LNCaP clone FGC (cell line): ENCODE data around the gene PPP2R5C.

Source experiments
- DNase-seq: peaks from one replicate; pipeline ENCODE4 v3.0.0-alpha.2; 2011; ENCODE audit warnings: low read depth
- H3K4me3 ChIP-seq: 2 replicates; pipeline ENCODE4 v1.5.1; 2011; ENCODE audit warnings: mild to moderate bottlenecking, low read depth, low read length, control low read depth
- TF ChIP-seq, protein P1 (sequence below): IDR thresholded peaks from 2 replicates; pipeline ENCODE4 v1.5.1; 2012; ENCODE audit warnings: mild to moderate bottlenecking; ENCODE audit not compliant: control insufficient read depth, insufficient read depth; ENCODE audit errors: extremely low read depth

Gene PPP2R5C

DNA sequence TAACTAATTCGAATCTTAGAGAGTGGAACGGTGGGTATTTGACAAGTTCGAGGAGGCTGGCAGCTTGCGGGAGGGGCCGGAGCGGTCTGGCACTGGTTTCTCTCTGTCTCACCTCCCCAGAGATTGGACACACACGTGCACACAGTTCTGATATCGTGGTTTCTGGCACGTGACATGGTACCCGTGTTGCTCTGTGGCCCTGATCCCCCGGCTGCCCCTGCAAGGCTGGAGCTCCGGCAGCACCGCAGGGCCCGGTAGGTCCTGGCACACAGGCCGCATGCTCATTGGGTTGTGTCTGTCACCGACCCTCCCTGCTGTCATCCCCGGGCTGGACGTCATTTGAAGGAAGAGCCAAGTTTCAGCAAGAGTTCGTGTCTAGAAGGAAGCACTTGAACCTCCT lies 82.7 kb downstream of the PPP2R5C start:
- DNase-seq = no peak
- no peak overlapping the region for H3K4me3 ChIP-seq
- TF ChIP-seq, protein P1, sequence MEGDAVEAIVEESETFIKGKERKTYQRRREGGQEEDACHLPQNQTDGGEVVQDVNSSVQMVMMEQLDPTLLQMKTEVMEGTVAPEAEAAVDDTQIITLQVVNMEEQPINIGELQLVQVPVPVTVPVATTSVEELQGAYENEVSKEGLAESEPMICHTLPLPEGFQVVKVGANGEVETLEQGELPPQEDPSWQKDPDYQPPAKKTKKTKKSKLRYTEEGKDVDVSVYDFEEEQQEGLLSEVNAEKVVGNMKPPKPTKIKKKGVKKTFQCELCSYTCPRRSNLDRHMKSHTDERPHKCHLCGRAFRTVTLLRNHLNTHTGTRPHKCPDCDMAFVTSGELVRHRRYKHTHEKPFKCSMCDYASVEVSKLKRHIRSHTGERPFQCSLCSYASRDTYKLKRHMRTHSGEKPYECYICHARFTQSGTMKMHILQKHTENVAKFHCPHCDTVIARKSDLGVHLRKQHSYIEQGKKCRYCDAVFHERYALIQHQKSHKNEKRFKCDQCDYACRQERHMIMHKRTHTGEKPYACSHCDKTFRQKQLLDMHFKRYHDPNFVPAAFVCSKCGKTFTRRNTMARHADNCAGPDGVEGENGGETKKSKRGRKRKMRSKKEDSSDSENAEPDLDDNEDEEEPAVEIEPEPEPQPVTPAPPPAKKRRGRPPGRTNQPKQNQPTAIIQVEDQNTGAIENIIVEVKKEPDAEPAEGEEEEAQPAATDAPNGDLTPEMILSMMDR = no peak

DNA sequence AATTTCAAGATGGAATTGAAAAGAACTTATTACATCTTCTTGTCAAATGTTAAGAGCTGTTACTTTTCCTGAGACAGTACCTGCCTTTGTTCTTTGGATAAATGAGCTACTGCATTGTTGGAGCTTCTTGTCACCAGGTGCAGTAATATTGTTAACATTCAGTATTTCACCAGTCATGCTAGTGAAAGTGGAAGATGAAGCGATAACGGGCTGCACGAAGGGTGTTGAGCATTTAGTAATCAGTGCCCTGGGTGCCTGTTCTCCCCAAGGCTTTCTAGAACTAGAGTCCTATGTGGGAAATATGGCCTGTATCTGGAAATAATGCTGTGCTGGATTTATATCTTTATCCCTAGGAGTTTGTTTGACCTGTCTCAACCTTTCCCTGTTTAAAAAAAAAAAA lies 83.2 kb downstream of the PPP2R5C start:
- TF ChIP-seq, protein P1 = no peak
- H3K4me3 ChIP-seq = no peak overlapping the region

DNA sequence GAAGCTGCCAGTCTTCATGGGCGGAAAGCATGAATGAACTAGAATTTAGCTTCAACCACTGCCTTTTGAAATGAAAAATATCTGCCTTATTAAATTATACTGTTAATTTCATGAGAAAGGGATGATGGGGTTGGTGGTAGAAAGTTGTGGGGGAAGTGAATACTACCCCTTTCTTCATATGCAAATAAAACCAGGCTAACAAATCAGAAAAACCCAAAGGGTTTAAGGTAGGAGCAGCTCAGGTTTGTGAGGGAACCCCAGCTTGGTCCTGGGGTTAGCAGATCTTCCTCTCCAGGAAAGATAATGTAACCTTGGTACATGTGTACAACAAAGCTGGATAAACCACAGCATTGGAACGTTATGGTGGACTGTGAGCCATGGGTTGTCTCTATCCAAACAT lies 84.0 kb downstream of the PPP2R5C start:
- H3K4me3 ChIP-seq = no peak overlapping the region
- TF ChIP-seq, protein P1 = no peak
- DNase-seq = no peak

More for the DNA sequence above, 83.2 kb downstream of the PPP2R5C start:
- DNase-seq = no peak

DNA sequence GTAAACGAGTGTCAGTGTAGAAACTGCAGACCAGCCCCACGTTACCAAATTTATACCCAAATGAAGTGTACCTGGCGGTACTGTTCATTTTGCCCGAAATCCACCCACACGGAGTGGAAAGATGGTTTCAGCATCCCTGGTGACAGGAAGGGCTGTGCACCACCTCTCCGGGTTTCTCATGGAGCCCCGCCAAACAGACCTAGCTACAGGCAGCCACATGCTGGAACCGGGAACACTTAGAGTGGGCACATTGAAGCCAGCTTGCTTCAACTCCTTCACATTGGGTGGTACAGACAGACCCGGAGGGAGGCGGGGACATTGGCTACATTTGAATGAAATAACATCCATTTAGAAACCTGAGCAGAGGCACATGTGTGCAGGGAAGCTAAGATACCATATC lies 84.4 kb downstream of the PPP2R5C start:
- DNase-seq = no peak

DNA sequence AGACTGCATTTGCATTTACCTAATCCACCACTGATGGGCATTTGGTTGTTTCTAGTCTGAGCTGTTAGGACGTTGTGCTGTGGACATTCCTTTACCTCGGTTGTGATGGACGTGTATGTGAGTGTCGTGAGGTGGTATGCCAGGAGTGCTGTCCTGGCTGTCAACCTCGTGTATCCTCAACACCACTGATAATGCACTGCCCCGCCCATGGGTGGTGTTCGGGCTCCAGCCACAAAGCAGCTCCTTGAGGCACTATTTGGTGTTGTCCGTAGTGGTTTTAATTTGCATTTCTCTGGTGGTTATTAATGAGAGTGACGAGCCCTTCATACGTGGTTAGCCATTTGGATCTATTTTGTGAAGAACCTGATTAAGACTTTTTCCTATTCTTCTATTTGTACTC lies 87.6 kb downstream of the PPP2R5C start:
- H3K4me3 ChIP-seq = no peak overlapping the region
- TF ChIP-seq, protein P1 = no peak

More for the DNA sequence above, 84.4 kb downstream of the PPP2R5C start:
- TF ChIP-seq, protein P1 = no peak
- no peak overlapping the region for H3K4me3 ChIP-seq

DNA sequence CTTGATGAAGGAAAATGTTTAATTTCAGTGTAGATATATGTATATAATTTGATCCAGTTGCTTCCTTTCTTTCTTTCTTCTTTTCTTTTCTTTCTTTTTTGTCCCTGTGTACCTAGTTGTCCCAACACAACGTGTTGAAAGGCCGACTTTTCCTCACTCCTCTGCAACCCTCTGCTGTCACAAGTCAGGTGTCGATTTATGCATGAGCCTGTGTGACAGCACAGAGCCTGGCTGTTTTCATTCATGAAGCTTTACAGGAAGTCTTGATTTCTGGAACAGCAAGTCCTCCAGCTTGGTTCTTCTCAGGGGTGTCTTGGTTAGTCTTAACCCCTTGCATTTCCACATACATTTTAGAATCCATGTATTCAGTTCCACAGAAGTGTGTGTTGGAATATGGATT lies 88.1 kb downstream of the PPP2R5C start:
- no peak for DNase-seq
- TF ChIP-seq, protein P1 = no peak
- H3K4me3 ChIP-seq = no peak overlapping the region

More for the DNA sequence above, 87.6 kb downstream of the PPP2R5C start:
- DNase-seq = no peak

DNA sequence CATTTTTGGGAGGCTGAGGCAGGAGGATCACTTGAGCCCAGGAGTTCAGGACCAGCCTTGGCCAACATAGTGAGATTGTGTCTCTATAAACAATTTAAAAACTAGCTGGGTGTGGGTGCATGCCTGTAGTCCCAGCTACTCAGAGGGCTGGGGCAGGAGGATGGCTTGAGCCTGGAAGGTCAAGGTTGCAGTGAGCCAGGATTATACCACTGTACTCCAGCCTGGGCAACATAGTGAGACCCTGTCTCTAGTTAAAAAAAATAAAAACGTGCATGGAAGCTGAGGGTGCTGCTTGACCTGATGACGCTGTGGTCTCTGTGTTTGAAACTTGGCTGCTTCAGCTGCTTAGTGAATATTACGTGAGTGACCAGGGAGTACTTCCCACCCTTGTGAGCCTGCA lies 89.7 kb downstream of the PPP2R5C start:
- TF ChIP-seq, protein P1 = no peak
- no peak for DNase-seq
- H3K4me3 ChIP-seq = no peak overlapping the region
